Activated CD8-positive, alpha-beta memory T cell treated with anti-CD3 and anti-CD28 coated beads, Interleukin-2, amount 50 U/mL, for 1 hour (primary cell): ENCODE results near the gene KLF4.

Source experiments
- DNase-seq: peaks from one replicate; pipeline ENCODE4 v3.0.0-alpha.2; 2020; ENCODE audit errors: extremely low read depth

The KLF4 gene

DNA sequence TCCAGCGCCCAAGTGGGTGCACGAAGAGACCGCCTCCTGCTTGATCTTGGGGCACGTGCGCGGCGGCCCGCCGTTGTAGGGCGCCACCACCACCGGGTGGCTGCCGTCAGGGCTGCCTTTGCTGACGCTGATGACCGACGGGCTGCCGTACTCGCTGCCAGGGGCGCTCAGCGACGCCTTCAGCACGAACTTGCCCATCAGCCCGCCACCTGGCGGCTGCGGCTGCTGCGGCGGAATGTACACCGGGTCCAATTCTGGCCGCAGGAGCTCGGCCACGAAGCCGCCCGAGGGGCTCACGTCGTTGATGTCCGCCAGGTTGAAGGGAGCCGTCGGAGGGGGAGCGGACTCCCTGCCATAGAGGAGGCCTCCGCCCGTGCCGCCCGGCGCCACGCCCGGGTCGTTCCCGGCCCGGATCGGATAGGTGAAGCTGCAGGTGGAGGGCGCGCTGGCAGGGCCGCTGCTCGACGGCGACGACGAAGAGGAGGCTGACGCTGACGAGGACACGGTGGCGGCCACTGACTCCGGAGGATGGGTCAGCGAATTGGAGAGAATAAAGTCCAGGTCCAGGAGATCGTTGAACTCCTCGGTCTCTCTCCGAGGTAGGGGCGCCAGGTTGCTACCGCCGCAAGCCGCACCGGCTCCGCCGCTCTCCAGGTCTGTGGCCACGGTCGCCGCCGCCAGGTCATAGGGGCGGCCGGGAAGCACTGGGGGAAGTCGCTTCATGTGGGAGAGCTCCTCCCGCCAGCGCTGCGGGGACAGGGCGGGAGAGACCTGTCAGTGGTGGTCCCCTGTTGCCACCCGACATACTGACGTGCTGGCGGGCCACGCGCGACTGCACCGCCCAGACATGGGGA, 1.8 kb downstream of the KLF4 start:
- DNase-seq = no peak

DNA sequence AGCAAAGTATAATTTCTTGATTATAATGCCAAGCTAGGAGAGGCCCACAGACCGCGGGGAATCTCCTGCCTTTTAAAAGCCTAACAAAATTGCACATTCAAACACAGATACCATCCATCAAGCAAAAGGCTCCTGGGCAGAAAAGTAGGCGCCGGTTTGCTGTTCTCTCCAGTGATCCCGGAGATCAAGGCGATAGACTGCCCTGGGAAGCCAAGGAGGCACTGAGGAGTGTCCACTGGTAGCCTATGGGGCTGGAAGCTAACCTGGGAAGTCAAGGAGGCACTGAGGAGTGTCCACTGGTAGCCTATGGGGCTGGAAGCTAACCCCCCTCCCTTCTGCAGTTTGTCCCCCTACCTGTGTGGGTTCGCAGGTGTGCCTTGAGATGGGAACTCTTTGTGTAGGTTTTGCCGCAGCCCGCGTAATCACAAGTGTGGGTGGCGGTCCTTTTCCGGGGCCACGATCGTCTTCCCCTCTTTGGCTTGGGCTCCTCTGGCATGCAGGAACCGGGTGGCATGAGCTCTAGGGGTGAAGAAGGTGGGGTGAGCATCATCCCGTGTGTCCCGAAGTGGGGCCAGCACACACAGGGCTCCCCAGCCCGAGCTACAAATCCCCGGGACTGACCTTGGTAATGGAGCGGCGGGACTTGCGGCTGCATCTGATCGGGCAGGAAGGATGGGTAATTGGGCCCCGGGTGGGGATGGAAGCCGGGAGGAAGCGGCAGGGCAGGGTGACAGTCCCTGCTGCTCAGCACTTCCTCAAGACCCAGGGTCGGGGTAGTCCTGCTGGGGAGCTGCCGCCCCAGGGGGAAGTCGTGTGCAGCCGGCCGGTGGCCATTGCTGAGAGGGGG, 2.7 kb downstream of the KLF4 start:
- DNase-seq = no peak

DNA sequence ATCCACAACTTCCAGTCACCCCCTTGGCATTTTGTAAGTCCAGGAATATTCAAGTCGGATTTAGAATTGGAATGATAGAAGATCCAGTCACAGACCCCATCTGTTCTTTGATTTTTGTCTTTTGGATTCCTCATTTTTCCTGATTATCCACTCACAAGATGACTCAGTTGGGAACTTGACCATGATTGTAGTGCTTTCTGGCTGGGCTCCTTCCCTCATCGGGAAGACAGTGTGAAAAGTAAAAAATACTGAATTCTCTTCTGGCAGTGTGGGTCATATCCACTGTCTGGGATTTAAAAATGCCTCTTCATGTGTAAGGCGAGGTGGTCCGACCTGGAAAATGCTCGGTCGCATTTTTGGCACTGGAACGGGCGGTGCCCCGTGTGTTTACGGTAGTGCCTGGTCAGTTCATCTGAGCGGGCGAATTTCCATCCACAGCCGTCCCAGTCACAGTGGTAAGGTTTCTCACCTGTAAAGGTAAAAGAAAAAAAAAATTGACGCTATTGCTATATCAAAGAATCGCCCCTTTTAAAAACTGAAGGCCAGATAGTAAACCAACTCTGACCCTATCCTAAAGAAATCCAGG, 4.0 kb downstream of the KLF4 start:
- no peak for DNase-seq

DNA sequence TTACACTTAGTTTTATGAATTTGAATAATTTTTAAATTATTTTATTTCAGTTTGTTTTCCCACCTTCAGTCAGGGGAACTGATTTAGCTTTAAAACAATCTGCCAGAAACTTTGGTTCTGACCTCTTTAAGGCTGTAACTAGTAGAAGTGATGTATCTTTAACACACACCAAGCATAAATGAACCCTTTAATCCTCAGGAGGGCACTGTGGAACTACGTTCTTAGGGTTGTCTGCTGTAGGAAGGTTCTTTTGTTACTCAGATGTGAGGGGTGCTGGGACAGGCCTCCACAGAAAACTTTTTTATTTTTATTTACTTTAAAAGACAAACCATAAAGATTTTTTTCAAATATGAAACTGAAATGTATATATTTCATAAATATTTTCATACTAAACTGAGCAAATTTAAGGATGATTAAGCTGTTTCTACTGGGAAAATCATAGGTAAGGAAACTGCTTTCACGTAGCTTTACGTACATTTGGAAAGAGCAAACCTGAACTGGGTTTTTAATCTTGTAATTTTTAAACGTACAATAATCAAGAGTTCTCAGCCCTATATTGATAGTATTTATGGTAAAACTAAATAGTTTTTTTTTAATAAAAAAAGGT, 5.3 kb downstream of the KLF4 start:
- no peak for DNase-seq

- no peak for DNase-seq
These were observed 5.9 kb downstream of the KLF4 start for GRCh38 chr9:107483666-107484065.

DNA sequence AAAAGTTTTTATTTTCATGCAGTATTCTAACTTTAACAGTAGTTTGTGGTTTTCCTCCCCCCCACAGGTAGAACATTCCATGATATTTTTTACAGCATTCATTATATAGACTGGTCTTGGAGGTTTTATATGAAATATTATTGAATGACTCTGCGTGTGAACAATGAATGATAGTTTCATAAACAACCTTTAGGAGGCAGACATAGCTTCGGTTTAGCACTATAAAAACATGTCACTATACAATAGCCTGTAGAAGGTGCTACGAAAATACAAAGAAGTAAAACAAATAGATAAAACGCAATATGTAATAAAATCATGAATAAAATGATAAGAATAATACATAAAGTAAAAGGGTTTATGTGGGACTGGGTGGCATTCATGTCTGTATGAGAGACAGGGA, 8.5 kb downstream of the KLF4 start:
- DNase-seq = no peak

DNA sequence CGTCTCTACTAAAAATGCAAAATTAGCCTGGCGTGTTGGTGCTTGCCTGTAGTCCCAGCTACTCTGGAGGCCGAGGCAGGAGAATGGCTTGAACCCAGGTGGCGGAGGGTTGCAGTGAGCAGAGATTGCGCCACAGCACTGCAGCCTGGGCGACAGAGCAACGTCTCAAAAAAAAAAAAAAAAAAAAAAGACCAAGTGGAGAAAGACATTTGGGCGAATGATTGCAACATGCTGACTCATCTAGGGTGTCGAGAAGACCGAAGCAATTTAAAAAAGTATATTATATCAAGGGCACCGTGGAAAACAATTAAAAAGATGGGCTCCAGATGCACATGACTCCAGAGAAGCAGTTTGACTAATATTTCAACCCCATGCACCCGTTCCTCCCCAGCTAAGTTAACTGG, 9.2 kb downstream of the KLF4 start:
- no peak for DNase-seq

GRCh38 chr9:107478805-107479204, 10.8 kb downstream of the KLF4 start:
- no peak for DNase-seq

DNA sequence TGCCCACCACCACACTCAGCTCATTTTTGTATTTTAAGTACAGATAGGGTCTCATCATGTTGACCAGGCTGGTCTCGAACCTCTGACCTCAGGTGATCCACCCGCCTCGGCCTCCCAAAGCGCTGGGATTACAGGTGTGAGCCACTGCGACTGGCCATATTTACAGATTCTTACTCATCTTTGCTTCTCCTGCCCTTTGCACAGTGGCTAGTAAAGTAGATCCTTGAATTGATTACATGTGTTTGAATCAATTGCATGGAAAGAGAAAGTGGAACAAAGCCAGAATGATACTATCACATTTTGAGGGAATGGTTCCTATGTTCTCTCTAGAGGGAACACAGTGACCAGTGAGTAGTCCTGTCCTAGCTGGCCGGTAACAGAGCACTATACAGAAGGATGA, 15.4 kb downstream of the KLF4 start:
- DNase-seq = no peak

GRCh38 chr9:107472581-107473340, 16.8 kb downstream of the KLF4 start:
- DNase-seq = no peak

- no peak for DNase-seq
These were observed 18.0 kb downstream of the KLF4 start for GRCh38 chr9:107471552-107471951.

DNA sequence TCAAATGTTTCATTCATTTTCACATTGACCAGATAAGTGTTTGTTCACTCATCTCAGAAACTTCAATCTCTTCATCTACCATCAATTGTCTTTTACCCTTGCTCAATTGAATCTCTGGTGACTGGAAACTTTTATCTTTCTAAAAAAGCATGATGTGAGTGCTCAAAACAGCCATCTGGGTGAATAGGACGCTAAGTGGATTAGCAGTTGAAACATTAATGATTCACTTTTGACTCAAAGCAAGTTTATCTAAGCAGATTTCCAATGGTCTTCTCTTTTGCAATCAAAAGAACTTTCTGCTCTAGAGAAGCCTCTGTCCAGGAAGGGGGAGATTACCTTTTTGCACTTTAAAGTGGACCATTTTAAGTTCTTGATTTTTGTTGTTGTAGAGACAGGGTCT, 22.2 kb downstream of the KLF4 start:
- DNase-seq = no peak

- DNase-seq = no peak
These were observed 22.7 kb downstream of the KLF4 start for GRCh38 chr9:107466826-107467225.

- no peak for DNase-seq
These were observed 23.8 kb downstream of the KLF4 start for GRCh38 chr9:107465467-107466451.

DNA sequence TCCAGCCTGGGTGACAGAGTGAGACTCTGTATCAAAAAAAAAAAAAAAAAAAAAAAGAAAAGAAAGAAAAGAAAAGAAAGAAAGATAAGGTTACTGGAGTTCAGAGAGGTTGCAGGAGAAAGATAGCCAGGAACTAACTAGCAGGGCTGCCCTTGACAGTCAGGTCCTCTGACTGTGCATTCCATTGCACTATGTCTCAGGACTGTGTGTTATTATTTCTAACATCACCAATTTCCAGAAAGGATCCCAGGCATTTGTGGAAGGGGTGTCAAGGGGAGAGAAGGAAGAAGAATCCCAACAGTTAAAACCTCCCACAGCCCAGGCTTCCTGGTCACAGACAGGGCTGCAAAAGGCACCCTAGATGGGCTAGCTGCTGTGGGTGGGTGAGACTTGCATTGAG, 25.1 kb downstream of the KLF4 start:
- DNase-seq = no peak

GRCh38 chr9:107462691-107463090, 26.9 kb downstream of the KLF4 start:
- no peak for DNase-seq

GRCh38 chr9:107460153-107461023, 29.2 kb downstream of the KLF4 start:
- DNase-seq = no peak

DNA sequence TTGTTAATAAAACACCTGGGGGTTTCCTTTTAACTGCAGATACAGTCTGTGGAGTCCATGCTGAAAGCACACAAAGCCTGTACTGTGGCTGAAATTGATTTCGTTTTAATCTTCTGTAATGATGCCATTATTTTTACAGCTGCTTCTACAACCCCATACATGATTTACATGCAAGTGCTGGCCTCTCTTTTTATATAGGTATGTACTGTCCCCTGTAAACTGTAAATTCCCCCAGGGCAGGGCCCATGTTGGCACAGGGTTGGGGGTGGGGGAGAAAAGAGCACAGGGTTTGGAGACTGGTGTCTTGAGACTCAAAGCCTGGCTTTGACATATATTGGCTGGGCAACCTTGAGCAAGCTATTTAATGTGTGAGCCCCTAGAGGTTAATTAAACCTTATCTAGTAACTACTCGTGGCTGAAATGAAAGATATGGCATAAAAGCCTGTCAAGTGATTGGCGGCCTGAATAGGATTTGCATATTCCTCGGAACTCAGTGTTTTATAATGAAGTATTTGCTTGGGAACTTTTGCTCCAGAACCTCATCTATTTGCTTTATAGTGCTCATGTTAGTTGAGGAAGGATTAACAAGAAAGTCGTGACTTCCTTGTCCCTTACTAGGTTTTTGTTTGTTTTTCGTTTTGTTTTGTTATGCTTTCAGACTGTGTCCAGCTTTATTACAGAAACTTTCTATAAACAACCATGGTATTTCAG, 34.0 kb downstream of the KLF4 start:
- no peak for DNase-seq

DNA sequence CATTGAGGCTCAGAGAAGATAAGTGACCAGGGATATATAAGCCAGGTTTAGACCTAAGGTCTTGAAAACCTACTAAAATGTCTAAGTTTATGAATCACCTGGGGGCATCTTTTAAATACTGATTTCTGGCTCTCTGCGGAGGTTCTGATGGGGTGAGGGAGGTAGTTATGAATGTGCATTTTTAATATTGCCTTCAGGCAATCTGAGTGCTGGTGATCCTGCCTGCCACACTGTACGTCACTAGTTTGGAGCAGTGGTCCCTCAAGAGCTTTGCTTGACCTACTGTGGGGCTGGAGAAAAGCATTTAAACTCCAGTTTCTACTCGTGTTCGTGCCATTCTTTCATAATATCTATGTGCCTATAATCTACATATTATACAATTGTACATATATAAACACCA, 36.1 kb downstream of the KLF4 start:
- DNase-seq = no peak
